RKO (cell line): ENCODE data around the gene TLR1.
"Not testable (repeated sequence)": the region's sequence is repeated elsewhere in the genome, so short reads cannot be mapped to it uniquely, and the experiment has no call there.

ENCODE experiments used
- DNase-seq: peaks from one replicate; pipeline ENCODE4 v3.0.0-alpha.2; 2016; ENCODE audit warnings: low spot score

The TLR1 gene, protein sequence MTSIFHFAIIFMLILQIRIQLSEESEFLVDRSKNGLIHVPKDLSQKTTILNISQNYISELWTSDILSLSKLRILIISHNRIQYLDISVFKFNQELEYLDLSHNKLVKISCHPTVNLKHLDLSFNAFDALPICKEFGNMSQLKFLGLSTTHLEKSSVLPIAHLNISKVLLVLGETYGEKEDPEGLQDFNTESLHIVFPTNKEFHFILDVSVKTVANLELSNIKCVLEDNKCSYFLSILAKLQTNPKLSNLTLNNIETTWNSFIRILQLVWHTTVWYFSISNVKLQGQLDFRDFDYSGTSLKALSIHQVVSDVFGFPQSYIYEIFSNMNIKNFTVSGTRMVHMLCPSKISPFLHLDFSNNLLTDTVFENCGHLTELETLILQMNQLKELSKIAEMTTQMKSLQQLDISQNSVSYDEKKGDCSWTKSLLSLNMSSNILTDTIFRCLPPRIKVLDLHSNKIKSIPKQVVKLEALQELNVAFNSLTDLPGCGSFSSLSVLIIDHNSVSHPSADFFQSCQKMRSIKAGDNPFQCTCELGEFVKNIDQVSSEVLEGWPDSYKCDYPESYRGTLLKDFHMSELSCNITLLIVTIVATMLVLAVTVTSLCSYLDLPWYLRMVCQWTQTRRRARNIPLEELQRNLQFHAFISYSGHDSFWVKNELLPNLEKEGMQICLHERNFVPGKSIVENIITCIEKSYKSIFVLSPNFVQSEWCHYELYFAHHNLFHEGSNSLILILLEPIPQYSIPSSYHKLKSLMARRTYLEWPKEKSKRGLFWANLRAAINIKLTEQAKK

DNA sequence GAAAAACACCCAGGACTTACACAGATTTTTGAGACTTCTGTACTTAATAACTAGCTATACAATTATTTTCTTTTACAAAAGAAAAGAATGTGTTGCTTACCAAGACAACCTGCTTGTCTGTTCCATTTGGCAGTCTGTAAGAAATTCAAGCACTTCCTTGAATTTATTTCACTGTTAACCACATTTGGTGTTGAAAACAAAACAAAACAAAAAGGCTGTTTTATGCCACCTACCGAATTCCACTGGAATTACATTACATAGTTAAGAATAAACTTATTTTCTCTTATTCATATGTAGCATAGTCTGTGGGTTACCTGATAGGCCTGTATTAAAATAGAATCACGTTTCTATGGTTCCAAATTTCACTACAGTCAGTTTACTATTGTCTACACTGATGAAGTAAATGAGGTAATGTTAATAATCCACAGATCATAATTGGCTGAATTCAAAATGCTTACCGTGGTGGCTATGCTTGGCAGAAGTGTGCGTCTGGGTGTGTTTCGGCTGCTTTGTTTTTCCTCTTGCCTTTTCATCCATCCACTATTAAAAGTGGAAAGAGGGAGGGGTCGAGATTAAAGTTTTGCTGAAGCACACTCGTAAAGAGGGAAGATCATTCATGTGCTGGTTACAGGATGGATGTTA, at the start of gene TLR1:
TLR1 (minus strand) TSS at position 138 of the 642 bp plus-strand sequence. CDS start 5,960 bp downstream, outside the sequence.
- peak; percentile 67 for DNase-seq

DNA sequence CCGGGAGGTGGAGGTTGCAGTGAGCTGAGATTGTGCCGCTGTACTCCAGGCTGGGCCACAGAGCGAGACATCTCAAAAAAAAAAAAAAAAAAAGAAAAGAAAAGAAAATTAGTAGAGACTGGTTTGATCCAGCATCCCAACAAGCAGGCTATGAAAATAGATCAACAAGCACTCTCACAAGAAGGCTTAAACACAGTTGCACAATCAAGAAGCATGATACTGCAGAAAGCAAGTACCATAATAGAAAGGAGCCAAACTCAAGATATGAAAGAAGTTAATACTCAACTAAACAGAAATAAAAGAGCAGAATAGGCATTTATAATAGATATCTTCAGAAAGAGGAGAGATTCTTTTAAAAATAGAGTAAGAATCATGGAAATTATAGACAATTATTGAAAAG, 41.4 kb upstream of the TLR1 start:
- no peak for DNase-seq

DNA sequence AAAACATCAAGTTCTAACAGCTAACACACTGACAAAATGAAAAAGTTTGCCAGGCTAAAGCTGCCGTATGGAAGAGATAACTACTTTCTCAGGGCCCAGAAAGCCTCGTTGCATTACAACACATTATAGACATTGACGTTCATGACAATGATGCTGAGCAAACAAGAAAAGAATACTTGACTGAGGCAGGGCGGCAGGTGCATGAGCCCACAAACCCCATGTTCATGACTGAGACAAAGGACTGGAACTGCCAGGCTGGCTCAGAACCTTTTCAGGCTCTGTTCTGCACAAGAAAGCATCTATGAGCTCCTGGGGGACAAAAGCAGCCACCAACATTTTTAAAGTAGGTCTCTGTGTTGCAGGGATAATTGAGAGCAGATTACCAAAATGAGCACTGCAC, 38.4 kb upstream of the TLR1 start:
- no peak for DNase-seq

DNA sequence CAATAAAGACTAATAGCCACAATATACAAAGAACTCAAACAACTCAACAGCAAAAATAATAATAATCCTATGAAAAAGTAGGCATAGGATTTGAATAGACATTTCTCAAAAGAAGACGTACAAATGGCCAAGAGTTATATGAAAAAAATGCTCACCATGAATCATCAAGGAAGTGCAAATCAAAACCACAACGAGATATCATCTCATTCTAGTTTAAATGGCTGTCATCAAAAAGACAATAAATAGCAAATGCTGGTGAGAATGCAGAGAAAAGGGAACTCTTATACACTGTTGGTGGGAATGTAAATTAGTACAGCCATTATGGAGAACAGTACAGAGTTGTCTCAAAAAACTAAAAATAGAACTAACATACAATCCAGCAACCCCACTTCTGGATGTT, 33.3 kb upstream of the TLR1 start:
- DNase-seq, result no peak

DNA sequence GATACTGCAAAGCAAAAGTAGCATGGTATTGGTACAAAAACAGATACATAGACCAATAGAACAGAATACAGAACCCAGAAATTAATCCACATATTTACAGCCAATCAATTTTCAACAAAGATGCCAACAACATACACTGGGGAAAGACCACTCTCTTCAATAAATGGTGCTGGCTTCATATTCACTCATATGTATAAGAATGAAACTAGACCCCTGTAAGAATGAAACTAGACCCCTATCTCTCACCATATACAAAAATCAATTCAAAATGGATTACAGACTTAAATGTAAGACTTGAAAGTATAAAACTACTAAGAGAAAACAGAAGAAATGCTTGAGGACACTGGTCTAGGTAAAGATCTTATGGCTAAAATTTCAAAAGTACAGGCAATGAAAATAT, 32.7 kb upstream of the TLR1 start:
- no peak for DNase-seq

DNA sequence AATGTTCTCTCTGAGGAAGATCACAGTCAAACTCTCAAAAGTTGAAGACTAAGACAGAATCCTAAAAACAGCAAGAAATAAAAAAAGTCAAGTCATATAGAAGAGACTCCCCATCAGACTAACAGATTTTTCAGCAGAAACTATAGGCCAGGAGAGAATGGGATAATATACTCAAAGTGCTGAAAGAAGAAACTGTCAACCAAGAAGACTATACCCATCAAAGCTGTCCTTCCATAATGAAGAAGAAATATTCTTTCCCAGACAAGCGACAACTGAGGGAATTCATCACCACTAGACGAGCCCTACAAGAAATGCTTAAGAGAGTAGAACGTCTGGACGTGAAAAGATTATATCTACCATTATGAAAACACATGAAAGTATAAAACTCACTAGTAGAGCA, 30.0 kb upstream of the TLR1 start:
- DNase-seq, result no peak

GRCh38 chr4:38832624-38833528, 28.3 kb upstream of the TLR1 start:
- no peak for DNase-seq

DNA sequence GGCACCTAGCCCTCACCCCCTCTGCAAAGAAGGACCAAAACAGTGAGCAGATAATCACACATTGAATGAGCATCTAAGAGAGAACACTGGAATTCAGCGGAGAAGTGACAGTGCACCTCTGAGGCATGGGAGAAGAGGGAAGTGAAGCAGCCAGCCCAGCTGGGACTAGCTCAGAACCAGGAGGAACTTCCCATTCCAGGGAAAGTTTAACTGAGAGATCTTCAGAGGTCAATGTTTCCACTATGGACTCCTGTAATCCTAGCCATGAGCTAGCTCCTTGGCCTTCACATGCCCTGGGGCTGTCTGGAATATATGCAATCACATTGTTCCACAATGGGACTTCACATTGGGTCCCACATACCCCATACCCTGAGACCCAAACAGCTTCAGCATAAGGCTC, 27.6 kb upstream of the TLR1 start:
- no peak for DNase-seq

DNA sequence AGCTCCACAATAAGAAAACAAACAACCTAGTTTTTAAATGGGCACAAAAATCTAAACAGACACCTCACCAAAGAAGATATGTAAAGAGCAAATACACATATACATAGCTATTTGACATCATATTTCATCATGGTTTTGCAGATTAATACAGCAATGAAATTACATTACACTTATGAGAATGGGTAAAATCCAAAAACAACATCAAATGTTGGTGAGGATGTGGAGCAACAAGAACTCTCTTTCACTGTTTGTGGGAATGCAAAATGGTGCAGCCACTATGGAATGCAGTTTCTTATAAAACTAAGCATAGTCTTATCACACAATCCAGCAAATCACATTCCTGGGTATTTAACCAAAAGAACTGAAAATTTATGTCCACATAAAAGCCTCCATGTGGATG, 27.1 kb upstream of the TLR1 start:
- no peak for DNase-seq

- DNase-seq, result no peak
Measured at GRCh38 chr4:38829237-38829636, 24.6 kb upstream of the TLR1 start.

DNA sequence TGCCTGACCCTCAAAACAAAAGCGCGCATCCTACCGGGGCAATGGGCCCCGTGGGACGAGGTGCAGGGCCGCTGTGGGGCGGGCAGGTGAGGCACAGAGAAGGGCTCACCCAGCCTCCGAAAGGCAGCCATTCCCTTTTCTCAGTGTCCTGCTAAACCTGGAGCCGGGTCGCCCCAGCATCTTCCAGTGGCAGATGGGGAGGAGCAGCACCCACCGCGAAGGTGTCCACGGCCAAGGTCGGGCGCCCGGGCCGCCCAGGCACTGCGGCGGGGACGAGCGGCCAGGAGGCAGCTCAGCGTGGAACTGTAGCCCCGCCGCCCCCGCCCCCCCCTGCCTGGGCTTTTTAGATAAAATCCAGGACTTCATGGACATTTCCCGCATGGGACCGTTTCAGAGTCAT, 19.2 kb upstream of the TLR1 start:
- DNase-seq, result no peak

DNA sequence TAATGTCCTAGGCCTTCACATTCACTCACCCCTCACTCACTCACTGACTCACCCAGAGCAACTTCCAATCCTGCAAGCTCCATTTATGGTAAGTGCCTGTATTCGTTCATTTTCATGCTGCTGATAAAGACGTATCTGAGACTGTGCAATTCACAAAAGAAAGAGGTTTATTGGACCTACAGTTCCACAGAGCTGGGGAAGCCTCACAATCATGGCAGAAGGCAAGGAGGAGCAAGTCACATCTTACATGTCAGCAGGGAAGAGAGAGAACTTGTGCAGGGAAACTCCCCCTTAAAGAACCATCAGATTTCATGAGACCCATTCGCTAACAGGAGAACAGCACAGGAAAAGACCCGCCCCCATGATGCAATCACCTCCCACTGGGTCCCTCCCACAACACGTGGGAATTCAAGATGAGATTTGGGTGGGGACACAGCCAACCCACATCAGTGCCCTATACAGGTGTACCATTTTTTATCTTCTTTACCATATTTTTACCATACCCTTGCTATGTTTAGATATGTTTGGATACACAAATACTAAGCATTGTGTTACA, 18.2 kb upstream of the TLR1 start:
- peak; percentile 54 for DNase-seq

GRCh38 chr4:38821739-38822138, 17.1 kb upstream of the TLR1 start:
- peak; percentile 26 for DNase-seq

DNA sequence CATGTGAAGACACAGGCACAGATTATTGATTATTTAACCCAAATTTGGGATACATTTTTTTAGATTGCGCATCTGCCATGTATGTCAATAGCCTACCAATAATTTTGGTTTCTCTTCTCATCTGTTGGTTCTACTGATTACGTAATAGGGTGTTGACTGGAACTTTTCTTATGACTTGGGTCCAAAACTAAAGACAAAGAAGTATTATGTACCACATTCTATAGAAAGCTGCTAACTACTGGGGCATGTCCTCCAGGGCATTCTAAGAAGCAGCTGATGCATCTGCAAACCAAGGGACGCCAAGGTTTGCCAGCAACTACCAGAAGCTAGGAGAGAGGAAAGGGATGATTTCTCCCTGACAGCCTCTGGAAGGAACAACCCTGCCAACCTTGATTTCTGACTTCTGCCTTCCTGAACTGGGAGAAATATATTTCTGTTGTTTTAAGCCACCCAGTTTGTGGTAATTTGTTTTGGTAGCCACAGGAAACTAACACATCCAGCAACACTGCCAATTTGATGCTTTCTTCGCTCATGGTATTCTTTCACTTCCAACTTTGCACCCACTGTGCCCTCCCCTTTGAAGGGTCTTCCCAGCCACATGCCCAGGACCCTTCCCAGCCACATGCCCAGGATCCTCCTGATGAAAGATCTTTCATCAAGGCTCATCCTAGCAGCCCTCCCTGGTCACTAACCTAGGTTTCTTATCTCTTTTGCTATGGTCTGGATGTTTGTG, 15.9 kb upstream of the TLR1 start:
- DNase-seq, result no peak

DNA sequence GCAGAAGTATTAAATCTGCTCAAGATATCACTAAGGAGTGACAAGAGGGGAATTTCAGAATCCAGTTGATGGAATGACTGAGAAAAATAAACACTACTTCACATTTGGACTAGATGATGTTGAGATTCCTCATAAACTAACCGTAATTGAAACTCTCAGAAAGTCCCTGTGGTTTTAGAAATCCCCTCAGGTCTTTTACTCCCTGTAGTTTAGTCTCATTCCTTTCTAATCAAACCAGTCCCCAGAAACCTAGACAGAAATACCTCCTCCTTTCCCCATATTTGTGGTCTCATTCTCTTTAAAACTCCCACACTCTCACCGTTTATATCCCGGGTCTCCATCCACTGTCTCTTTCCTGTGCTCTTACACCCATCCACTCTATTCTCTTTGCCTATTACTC, 15.0 kb upstream of the TLR1 start:
- no peak for DNase-seq

DNA sequence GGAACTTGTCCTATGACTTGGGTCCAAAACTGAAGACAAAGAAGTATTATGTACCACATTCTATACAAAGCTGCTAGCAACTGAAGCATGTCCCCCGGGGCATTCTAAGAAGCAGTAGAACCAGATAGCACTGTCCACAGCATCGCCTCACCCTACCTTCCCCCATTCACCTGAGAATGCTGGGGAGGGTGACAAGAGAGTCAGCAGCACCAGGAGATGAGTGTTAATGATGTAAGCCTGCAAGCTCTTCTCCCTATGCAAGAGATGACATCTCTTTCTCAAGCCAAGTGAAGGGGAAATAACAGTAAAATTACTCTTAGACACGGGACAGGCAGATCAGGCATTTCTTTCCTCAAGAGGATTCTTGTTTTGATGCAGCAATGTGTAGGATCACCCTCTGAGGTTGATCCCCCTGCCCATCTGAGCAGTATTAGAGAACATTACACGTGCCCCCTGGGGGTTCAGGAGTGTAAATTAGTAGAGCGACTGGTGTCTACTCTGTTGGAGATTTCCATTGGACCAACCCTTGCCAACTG, 13.9 kb upstream of the TLR1 start:
- DNase-seq, result no peak

DNA sequence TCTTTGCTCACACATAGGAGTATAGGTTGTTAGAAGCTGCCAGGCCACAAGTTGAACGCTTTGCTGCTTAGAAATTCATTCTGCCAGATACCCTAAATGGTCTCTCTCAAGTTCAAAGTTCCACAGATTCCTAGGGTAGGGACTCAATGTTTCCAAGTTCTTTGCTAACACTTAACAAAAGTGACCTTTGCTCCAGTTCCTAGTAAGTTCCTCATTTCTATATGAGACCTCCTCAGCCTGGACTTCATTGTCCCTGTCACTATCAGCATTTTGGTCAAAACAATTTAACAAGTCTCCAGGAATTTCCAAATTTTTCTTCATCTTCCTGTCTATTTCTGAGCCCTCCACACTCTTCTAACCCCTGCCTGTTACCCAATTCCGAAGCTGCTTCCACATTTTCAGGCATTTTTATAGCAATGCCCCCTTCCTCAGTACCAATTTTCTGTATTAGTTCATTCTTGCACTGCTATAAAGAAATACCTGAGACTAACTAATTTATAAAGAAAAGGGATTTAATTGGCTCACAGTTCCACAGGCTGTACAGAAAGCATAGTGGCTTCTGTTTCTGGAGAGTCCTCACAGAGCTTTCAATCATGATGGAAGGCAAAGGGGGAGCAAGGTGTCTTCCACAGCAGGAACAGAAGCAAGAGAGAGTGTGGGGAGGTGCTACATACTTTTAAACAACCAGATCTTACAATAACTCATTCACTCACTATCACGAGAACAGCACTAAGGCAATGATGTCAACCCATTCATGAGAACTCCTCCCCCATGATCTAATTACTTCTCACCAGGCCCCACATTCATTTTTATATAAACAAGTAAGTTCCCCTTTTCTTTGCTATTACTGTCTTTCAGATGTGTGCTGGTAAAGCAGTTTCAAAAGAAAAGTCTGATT, 11.5 kb upstream of the TLR1 start:
- DNase-seq, result peak; percentile 16

GRCh38 chr4:38814386-38814785, 9.8 kb upstream of the TLR1 start:
- DNase-seq, result no peak

- DNase-seq, result no peak
Measured at GRCh38 chr4:38811297-38811696, 6.7 kb upstream of the TLR1 start.

DNA sequence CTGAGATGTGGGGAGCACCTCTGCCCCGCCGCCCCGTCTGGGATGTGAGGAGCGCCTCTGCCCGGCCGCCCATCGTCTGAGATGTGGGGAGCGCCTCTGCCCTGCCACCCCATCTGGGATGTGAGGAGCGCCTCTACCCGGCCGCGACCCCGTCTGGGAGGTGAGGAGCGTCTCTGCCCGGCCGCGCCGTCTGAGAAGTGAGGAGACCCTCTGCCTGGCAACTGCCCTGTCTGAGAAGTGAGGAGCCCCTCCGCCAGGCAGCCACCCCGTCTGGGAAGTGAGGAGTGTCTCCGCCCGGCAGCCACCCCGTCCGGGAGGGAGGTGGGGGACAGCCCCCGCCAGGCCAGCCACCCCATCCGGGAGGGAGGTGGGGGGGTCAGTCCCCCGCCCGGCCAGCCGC, 2.9 kb upstream of the TLR1 start:
- DNase-seq, result not testable (repeated sequence)
